Body of pancreas (tissue), 4 donors: Measurements from ENCODE around the gene RSRC1. TPM values are rescaled to one million over a fixed set of nuclear protein-coding genes. Genes with fewer than 3 reads are reported as not detected.

Experiments used
- ATAC-seq: fragments of 150-250 bp; one replicate; pipeline ENCODE4 v1.9.1; 2016
- DNase-seq, 4 donors: peaks; one replicate each; pipeline ENCODE4 v3.0.0-alpha.2; 2019
- H3K27ac ChIP-seq, 4 donors: fragments of 200-600 bp; sonication (generic); 1 replicate in 3 of 4; 2 replicates in 1 of 4; pipeline versions ENCODE4 v1.5.1 to v1.6.1; 2016 to 2019; ENCODE audit warnings: mild to moderate bottlenecking in 1 of 4, mixed read lengths in 1 of 4, moderate library complexity in 1 of 4
- H3K27me3 ChIP-seq, 2 donors: fragments of 200-600 bp; sonication (generic); one replicate each; pipeline ENCODE4 v1.6.0; 2016; ENCODE audit warnings: mild to moderate bottlenecking in 1 of 2
- H3K36me3 ChIP-seq, 2 donors: fragments of 200-600 bp; sonication (generic); replicated peaks in 1 of 2; 2 replicates each; pipeline ENCODE4 v1.5.1; 2016; ENCODE audit warnings: low read depth in 2 of 2; ENCODE audit not compliant: insufficient read depth in 1 of 2
- H3K4me1 ChIP-seq: fragments of 200-600 bp; sonication (generic); one replicate; pipeline ENCODE4 v1.6.0; 2016
- H3K4me3 ChIP-seq, 2 donors: fragments of 200-600 bp; sonication (generic); 1 replicate in 1 of 2; 2 replicates in 1 of 2; pipeline ENCODE4 v1.5.1; 2016 to 2019
- H3K9me3 ChIP-seq, 3 donors: fragments of 200-600 bp; sonication (generic); 1 replicate in 2 of 3; 2 replicates in 1 of 3; pipeline ENCODE4 v1.5.1; 2016
- POLR2A ChIP-seq, 3 donors: fragments of 450-650 bp; IDR thresholded peaks; one replicate each; pipeline ENCODE4 v1.6.1; 2016; ENCODE audit warnings: antibody characterized with exemption in 3 of 3, mild to moderate bottlenecking in 2 of 3
- WGBS, 2 donors: methylation state at CpG; one replicate each; pipeline ENCODE4 v1.1.5; 2017; 5-methylcytosine and 5-hydroxymethylcytosine counted together
- intact Hi-C: fragments of 100-400 bp; cut with DNase I; formaldehyde crosslinking; loops from one replicate; pipeline ENCODE4 v1.15.1; 2023
- total RNA-seq, 2 donors: library from RNA; depleted of rRNA; stranded (reverse); fragments of >200 nt; gene quantifications; one replicate each; pipeline ENCODE4 v1.1.0, GENCODE V29; 2016
- TF ChIP-seq, protein P1 (sequence below), 7 experiments: fragments of 450-650 bp in 4 of 7; fragments of 200-600 bp in 3 of 7; sonication (generic) in 3 of 7; IDR thresholded peaks; one replicate each; pipeline ENCODE4 v1.5.1; 2016 to 2019; ENCODE audit warnings: antibody characterized with exemption in 7 of 7

Gene RSRC1
- total RNA-seq, 2 donors from 2014 or later: 18.5 to 21.5 TPM

DNA sequence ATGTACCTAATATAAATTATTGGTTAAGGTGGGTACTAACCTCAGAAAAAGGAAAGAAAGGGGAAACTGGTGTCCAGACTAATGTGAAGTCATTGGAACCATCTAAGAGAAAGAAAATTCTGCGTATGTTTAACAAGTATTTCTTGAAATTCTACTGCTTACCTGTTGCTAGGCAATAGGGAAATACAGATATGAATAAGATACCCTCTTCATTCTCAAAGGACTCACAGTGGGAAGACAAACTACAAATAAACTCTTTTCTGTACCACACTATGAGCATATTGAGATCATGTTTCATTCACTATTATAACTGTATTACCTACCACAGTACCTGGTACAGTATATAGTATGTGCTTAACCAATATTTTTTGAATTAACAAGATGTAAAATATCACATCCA is 320.6 kb downstream of the RSRC1 start:
- intact Hi-C loops: loop anchor here (10.0 kb wide), 1 partner anchor 816 kb away; no protein-coding TSS in a partner anchor
- WGBS, 2 donors: 88 to 89% methylated on average over 1 of the region's 1 CpG
- no peaks in the 10 kb centered on the region for H3K9me3 ChIP-seq
- ATAC-seq: no peak
- TF ChIP-seq POLR2A (IDR thresholded peaks at IDR 0.05): no peak
- TF ChIP-seq, protein P1, sequence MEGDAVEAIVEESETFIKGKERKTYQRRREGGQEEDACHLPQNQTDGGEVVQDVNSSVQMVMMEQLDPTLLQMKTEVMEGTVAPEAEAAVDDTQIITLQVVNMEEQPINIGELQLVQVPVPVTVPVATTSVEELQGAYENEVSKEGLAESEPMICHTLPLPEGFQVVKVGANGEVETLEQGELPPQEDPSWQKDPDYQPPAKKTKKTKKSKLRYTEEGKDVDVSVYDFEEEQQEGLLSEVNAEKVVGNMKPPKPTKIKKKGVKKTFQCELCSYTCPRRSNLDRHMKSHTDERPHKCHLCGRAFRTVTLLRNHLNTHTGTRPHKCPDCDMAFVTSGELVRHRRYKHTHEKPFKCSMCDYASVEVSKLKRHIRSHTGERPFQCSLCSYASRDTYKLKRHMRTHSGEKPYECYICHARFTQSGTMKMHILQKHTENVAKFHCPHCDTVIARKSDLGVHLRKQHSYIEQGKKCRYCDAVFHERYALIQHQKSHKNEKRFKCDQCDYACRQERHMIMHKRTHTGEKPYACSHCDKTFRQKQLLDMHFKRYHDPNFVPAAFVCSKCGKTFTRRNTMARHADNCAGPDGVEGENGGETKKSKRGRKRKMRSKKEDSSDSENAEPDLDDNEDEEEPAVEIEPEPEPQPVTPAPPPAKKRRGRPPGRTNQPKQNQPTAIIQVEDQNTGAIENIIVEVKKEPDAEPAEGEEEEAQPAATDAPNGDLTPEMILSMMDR (IDR thresholded peaks at IDR 0.05): no peak
- H3K27ac ChIP-seq: no peak overlapping the region
- no peaks in the 10 kb centered on the region for H3K27me3 ChIP-seq
- no peak overlapping the region for H3K4me3 ChIP-seq
- H3K4me1 ChIP-seq: peaks cover 7% of the 10 kb centered on the region
- no peaks in the 10 kb centered on the region for H3K36me3 ChIP-seq
- DNase-seq: no peak

DNA sequence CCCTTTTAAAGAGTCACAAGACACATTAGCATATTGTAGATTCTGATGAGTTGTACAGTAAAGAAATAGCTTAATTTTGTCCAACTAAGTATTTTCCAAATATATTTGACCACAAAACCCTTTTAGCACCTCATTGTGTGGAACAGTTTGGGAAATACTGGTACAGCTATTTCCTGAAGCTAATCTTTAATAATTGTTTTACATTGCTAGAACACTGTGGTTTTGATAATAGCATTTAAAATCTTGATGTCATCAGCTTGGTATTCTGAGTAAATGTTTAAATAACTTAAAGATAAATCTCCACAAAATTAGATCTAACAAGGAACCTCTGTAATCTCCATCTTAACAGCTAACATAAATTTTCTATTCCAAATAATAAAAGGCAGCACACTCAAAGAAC is 321.1 kb downstream of the RSRC1 start:
- intact Hi-C loops: loop anchor here (10.0 kb wide), 1 partner anchor 816 kb away; no protein-coding TSS in a partner anchor
- no peak overlapping the region for H3K4me3 ChIP-seq
- TF ChIP-seq, protein P1 (IDR thresholded peaks at IDR 0.05): no peak
- TF ChIP-seq POLR2A (IDR thresholded peaks at IDR 0.05): no peak

DNA sequence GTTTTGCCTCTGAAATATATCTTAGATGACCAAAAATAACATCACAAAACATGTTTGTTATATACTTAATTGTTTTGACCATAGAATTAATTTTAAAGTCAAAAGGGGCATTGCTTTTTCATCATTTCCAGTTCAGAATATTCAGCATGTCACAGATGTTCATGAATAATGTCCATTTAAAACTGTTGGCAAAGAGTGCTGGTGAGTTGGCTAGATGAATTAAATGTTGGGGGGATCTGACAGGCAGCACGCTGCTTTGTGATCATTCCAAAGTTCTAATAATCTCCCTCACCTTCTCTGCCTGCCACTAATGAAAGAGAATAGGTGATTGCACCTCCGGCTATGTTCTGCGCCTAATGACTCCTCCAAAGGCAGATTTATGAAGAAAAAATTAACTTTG is 321.9 kb downstream of the RSRC1 start:
- DNase-seq: no peak
- TF ChIP-seq, protein P1 (IDR thresholded peaks at IDR 0.05): no peak
- no peak for TF ChIP-seq POLR2A (IDR thresholded peaks at IDR 0.05)
- no peaks in the 10 kb centered on the region for H3K9me3 ChIP-seq
- 68 to 74% methylated on average over 3 of the region's 3 CpGs for WGBS, 2 donors
- H3K36me3 ChIP-seq: no peaks in the 10 kb centered on the region
- no peak for ATAC-seq
- no peak overlapping the region for H3K27ac ChIP-seq
- intact Hi-C loops: loop anchor here (10.0 kb wide), 1 partner anchor 817 kb away; no protein-coding TSS in a partner anchor
- no peaks in the 10 kb centered on the region for H3K27me3 ChIP-seq
- H3K4me3 ChIP-seq: no peak overlapping the region
- peaks cover 7% of the 10 kb centered on the region for H3K4me1 ChIP-seq

More for the DNA sequence above, 321.1 kb downstream of the RSRC1 start:
- Histone ChIP-seq H3K27ac (no peak overlapping the region), H3K4me1 (peaks cover 7% of the 10 kb centered on the region), H3K9me3 (no peaks in the 10 kb centered on the region), H3K27me3 (no peaks in the 10 kb centered on the region), H3K36me3 (no peaks in the 10 kb centered on the region)
- ATAC-seq: no peak
- no peak for DNase-seq

DNA sequence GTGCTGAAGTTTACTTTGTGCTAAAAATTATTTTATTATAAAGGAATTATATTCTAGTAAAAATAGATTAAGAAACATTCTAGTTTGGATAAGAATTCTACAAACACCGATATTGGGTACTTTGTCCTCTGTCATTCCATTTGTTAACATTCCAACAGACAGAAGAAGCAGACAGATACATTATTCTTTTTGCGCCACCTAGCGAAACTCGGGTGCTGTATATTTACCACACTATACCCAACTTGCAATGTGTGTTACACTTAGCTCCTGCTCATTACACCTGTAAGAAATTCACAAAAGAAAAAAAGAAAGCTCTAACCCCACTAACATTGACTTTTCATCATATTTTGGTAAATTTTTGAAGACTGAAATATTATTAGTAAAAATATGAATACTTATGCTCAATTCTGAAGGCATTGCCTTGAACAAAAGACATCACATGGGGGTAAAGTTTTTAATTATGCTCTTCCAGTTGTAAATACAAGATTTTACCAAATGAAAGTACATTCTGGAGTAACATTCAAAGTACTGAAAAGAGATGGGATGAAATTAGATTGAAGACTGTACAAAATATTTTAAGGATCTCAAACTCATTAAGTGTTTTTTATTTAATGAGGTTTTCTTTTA is 324.6 kb downstream of the RSRC1 start:
- TF ChIP-seq POLR2A (IDR thresholded peaks at IDR 0.05): no peak
- TF ChIP-seq, protein P1 (IDR thresholded peaks at IDR 0.05): peak; percentile 56 to 84 (median 76)
- Histone ChIP-seq H3K27ac (no peak overlapping the region), H3K4me1 (peaks cover 7% of the 10 kb centered on the region), H3K9me3 (no peaks in the 10 kb centered on the region), H3K4me3 (no peak overlapping the region), H3K27me3 (no peaks in the 10 kb centered on the region), H3K36me3 (no peaks in the 10 kb centered on the region)
- ATAC-seq (peak; percentile 79), DNase-seq (peak; percentile 61 to 77 (median 69))
- intact Hi-C loops: loop anchor here (10.0 kb wide), 1 partner anchor 820 kb away; no protein-coding TSS in a partner anchor
- WGBS, 2 donors: 1 to 3% methylated on average over 4 of the region's 4 CpGs

DNA sequence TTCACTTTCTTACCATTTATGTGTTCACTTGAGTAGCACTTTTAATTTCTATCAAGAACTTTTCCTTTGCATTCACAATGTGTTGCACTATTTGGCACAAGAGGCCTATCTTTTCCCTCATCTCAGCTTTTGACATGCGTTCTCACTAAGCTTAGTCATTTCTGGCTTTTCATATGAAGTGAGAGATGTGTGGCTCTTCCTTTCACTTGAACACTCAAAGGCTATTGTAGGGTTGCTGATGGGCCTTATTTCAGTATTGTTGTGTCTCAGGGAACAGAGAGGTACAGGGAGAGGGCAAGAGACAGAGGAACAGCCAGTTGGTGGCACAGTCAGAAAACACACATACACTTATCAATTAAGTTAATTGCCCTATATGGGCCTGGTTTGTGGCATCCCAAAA is 333.7 kb downstream of the RSRC1 start:
- no peak for ATAC-seq
- Histone ChIP-seq H3K9me3 (no peaks in the 10 kb centered on the region), H3K27me3 (no peaks in the 10 kb centered on the region), H3K4me3 (no peak overlapping the region), H3K36me3 (no peaks in the 10 kb centered on the region), H3K27ac (no peak overlapping the region), H3K4me1 (no peaks in the 10 kb centered on the region)
- intact Hi-C loops: no loop called here
- 95 to 100% methylated on average over 1 of the region's 1 CpG for WGBS, 2 donors
- TF ChIP-seq, protein P1 (IDR thresholded peaks at IDR 0.05): no peak
- TF ChIP-seq POLR2A (IDR thresholded peaks at IDR 0.05): no peak
- no peak for DNase-seq
